Measurements from ENCODE around the gene ZCRB1.

Gene ZCRB1

DNA sequence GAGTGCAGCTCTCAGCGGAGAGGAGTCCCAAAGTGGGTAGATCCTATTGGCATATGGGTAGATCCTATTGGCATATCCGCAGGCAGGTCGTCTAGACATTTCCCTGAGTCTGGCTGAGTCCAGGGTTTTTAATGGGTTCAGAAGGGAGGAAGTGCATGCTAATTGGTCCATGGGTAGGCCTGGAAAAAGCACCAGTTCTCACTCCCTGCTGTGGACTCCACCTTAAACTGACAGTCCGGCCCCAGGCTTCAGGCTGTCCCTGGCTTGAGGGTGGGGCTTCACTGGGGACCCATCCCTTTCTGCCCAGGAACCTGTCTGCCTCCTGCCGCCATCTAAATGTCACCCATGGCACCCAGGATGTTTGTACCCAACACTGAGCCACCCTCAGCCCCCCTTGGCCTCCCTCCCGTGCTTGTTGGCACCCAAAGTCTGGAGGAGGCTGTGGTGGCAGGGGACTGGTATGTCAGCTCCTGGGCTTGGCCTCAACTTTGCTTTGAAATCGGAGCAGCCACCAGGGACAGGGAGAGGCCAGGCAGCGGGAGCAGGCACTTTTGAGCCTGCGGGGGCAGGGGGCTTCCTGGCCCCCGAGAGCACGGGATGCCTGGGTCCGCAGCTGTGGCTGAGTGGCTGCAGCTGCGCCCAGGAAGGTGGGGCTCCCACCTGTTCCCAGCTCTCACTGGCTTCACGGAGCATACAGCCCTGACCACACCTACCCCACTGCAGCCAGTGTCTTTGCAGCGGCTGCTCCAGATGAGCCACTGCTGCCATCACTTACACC is 58.3 kb downstream of the ZCRB1 start:
- TF ChIP-seq POLR2AphosphoS5 (IDR thresholded peaks at IDR 0.05; ENCODE audit: low read depth, low read length): no peak

DNA sequence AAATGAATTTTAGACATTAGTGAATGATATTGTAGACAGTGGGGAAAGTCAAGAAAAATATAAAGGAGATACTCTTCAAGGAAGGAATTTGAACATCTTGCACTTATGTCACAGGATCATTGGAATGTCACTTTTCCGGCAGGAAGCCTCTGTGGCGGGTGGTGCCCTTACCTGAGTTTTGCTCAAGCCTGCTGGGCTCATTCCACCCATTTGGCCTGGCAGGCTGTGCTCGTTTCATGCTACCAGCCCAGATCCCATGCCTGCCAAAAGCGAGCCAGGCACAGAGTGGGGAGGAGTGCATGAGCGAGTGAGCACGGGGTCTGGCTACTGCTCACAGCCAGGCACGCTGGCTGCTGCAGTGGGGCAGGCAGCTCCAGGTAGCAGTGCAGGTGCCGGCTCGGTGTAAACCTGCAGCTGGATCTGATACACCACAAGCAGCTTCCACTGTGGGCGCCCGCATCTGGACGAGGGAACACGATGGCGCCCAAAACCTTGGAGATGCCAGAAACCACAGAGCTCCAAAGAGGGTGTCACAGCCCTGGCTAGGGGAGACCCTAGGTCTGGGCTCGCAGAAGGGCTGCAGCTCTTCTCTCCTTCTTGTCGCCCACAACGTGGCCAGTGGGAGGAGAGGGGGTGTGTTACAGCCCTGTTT is 59.2 kb downstream of the ZCRB1 start:
- no peak for TF ChIP-seq TAF1 (IDR thresholded peaks at IDR 0.05; ENCODE audit: borderline replicate concordance, insufficient read depth, low read length)
- TF ChIP-seq FOXP2 (optimal IDR thresholded peaks at IDR 0.05; ENCODE audit: borderline replicate concordance, extremely low read depth, extremely low read length, insufficient read depth): no peak
- no peak for TF ChIP-seq SIN3A (IDR thresholded peaks at IDR 0.05; ENCODE audit: borderline replicate concordance, insufficient read depth, low read length)
- TF ChIP-seq, protein P1, sequence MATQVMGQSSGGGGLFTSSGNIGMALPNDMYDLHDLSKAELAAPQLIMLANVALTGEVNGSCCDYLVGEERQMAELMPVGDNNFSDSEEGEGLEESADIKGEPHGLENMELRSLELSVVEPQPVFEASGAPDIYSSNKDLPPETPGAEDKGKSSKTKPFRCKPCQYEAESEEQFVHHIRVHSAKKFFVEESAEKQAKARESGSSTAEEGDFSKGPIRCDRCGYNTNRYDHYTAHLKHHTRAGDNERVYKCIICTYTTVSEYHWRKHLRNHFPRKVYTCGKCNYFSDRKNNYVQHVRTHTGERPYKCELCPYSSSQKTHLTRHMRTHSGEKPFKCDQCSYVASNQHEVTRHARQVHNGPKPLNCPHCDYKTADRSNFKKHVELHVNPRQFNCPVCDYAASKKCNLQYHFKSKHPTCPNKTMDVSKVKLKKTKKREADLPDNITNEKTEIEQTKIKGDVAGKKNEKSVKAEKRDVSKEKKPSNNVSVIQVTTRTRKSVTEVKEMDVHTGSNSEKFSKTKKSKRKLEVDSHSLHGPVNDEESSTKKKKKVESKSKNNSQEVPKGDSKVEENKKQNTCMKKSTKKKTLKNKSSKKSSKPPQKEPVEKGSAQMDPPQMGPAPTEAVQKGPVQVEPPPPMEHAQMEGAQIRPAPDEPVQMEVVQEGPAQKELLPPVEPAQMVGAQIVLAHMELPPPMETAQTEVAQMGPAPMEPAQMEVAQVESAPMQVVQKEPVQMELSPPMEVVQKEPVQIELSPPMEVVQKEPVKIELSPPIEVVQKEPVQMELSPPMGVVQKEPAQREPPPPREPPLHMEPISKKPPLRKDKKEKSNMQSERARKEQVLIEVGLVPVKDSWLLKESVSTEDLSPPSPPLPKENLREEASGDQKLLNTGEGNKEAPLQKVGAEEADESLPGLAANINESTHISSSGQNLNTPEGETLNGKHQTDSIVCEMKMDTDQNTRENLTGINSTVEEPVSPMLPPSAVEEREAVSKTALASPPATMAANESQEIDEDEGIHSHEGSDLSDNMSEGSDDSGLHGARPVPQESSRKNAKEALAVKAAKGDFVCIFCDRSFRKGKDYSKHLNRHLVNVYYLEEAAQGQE (IDR thresholded peaks at IDR 0.05; ENCODE audit: insufficient read depth in 1 of 2, low read depth in 2 of 2, low read length in 2 of 2): no peak
- no peak for TF ChIP-seq POLR2AphosphoS5 (IDR thresholded peaks at IDR 0.05; ENCODE audit: low read depth, low read length)

DNA sequence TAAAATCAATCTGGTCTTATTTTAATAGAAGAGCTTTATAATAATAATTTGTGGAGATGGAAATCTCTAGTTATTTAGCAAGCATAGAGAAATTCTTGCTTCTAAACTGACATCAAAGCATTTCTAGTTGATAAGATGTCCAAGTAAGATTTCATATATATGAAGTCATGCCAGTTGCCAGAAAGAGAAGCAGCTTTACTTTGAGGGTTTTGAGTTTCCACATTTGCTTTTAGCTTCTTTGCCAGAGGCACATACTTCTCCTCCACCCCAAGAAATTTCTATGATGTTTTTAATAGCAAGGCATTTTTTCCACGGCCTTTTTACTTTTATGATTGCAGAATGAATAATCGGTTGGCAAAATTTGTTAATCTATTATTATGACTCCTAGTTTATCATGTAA is 63.6 kb downstream of the ZCRB1 start:
- TF ChIP-seq TAF1 (IDR thresholded peaks at IDR 0.05; ENCODE audit: borderline replicate concordance, insufficient read depth, low read length) (no peak), POLR2AphosphoS5 (IDR thresholded peaks at IDR 0.05; ENCODE audit: low read depth, low read length) (no peak), FOXP2 (optimal IDR thresholded peaks at IDR 0.05; ENCODE audit: borderline replicate concordance, extremely low read depth, extremely low read length, insufficient read depth) (no peak), SIN3A (IDR thresholded peaks at IDR 0.05; ENCODE audit: borderline replicate concordance, insufficient read depth, low read length) (no peak)
- TF ChIP-seq, protein P1 (IDR thresholded peaks at IDR 0.05; ENCODE audit: insufficient read depth in 1 of 2, low read depth in 2 of 2, low read length in 2 of 2): no peak

All from PFSK-1 (cell line).